ENCODE measurements around the gene PPL. TPM values are rescaled to one million over a fixed set of nuclear protein-coding genes. Genes with fewer than 3 reads are reported as not detected.

Gene PPL
- total RNA-seq, 1 experiment from 2014 or later, result 49.1 TPM

GRCh38 chr16:4891097-4891885 lies 45.7 kb downstream of the PPL start:
- intact Hi-C loops (cut with micrococcal nuclease), result no loop called here
- CTCF ChIA-PET, result interaction anchor here (0.7 to 1.8 kb wide), 2 partner anchors 45 to 48 kb away, joined by 4 read pairs; partner anchors contain the start of gene PPL
- no peak for TF ChIP-seq CTCF (IDR thresholded peaks at IDR 0.05; ENCODE audit: unreplicated experiment)
- POLR2A ChIA-PET, result interaction anchor here (0.6 to 1.0 kb wide), 4 partner anchors 12 to 64 kb away, joined by 3 to 4 read pairs (median 3); partner anchors contain the start of gene GLYR1
- no TSS peak for BruUV-seq (replicated peaks)
- Mint-ChIP-seq H3K36me3 (ENCODE audit: insufficient read depth, unreplicated experiment) (peaks cover 95% of the 10 kb centered on the region), H3K27ac (ENCODE audit: low read depth, unreplicated experiment) (no peak overlapping the region), H3K4me1 (ENCODE audit: insufficient read depth, unreplicated experiment) (no peaks in the 10 kb centered on the region), H3K9me3 (ENCODE audit: unreplicated experiment) (no peaks in the 10 kb centered on the region), H3K4me3 (ENCODE audit: unreplicated experiment) (no peak overlapping the region), H3K27me3 (ENCODE audit: insufficient read depth, unreplicated experiment) (no peaks in the 10 kb centered on the region)
- DNase-seq (ENCODE audit: unreplicated experiment), result no peak

GRCh38 chr16:4890686-4891085 lies 46.3 kb downstream of the PPL start:
- POLR2A ChIA-PET, result interaction anchor here (0.6 to 0.9 kb wide), 2 partner anchors 13 to 65 kb away, joined by 3 read pairs; no protein-coding TSS in a partner anchor
- no peaks in the 10 kb centered on the region for H3K27me3 Mint-ChIP-seq (ENCODE audit: insufficient read depth, unreplicated experiment)
- TF ChIP-seq CTCF (IDR thresholded peaks at IDR 0.05; ENCODE audit: unreplicated experiment), result no peak
- no peak overlapping the region for H3K4me3 Mint-ChIP-seq (ENCODE audit: unreplicated experiment)
- no TSS peak for BruUV-seq (replicated peaks)
- no peak for DNase-seq (ENCODE audit: unreplicated experiment)
- intact Hi-C loops (cut with micrococcal nuclease), result no loop called here
- H3K27ac Mint-ChIP-seq (ENCODE audit: low read depth, unreplicated experiment), result no peak overlapping the region
- no peaks in the 10 kb centered on the region for H3K4me1 Mint-ChIP-seq (ENCODE audit: insufficient read depth, unreplicated experiment)
- no peaks in the 10 kb centered on the region for H3K9me3 Mint-ChIP-seq (ENCODE audit: unreplicated experiment)
- peaks cover 95% of the 10 kb centered on the region for H3K36me3 Mint-ChIP-seq (ENCODE audit: insufficient read depth, unreplicated experiment)
- CTCF ChIA-PET, result interaction anchor here (1.8 kb wide), 1 partner anchor 46 kb away, joined by 4 read pairs; the partner anchor contains the start of gene PPL

- H3K4me3 Mint-ChIP-seq (ENCODE audit: unreplicated experiment), result no peak overlapping the region
- H3K36me3 Mint-ChIP-seq (ENCODE audit: insufficient read depth, unreplicated experiment), result peaks cover 95% of the 10 kb centered on the region
Measured at GRCh38 chr16:4890026-4890425, 46.9 kb downstream of the PPL start.

More at GRCh38 chr16:4890026-4890425, 46.9 kb downstream of the PPL start:
- ChIA-PET POLR2A (interaction anchor here (1.3 kb wide), 1 partner anchor 48 kb away, joined by 5 read pairs; the partner anchor contains the start of gene PPL), CTCF (interaction anchor here (0.6 kb wide), 1 partner anchor 137 kb away, joined by 3 read pairs; no protein-coding TSS in a partner anchor)
- no peak for TF ChIP-seq CTCF (IDR thresholded peaks at IDR 0.05; ENCODE audit: unreplicated experiment)
- peaks cover under 1% of the 10 kb centered on the region for H3K4me1 Mint-ChIP-seq (ENCODE audit: insufficient read depth, unreplicated experiment)
- BruUV-seq (replicated peaks), result no TSS peak
- H3K27ac Mint-ChIP-seq (ENCODE audit: low read depth, unreplicated experiment), result no peak overlapping the region
- H3K9me3 Mint-ChIP-seq (ENCODE audit: unreplicated experiment), result no peaks in the 10 kb centered on the region
- no peak for DNase-seq (ENCODE audit: unreplicated experiment)
- no peaks in the 10 kb centered on the region for H3K27me3 Mint-ChIP-seq (ENCODE audit: insufficient read depth, unreplicated experiment)
- intact Hi-C loops (cut with micrococcal nuclease), result no loop called here
